GM12864 (cell line): ENCODE measurements around the gene PEF1.

Experiments
- DNase-seq: peaks from one replicate; pipeline ENCODE4 v3.0.0-alpha.2; 2011; ENCODE audit warnings: low read depth
- H3K4me3 ChIP-seq: 2 replicates; pipeline ENCODE4 v1.5.1; 2011; ENCODE audit warnings: mild to moderate bottlenecking, low read depth, low read length, control low read depth
- TF ChIP-seq, protein P1 (sequence below): IDR thresholded peaks from 2 replicates; pipeline ENCODE4 v1.5.1; 2011; ENCODE audit warnings: low read depth, mild to moderate bottlenecking, moderate library complexity, low read length, control low read depth, inconsistent platforms; ENCODE audit errors: missing control alignments

PEF1 gene

DNA sequence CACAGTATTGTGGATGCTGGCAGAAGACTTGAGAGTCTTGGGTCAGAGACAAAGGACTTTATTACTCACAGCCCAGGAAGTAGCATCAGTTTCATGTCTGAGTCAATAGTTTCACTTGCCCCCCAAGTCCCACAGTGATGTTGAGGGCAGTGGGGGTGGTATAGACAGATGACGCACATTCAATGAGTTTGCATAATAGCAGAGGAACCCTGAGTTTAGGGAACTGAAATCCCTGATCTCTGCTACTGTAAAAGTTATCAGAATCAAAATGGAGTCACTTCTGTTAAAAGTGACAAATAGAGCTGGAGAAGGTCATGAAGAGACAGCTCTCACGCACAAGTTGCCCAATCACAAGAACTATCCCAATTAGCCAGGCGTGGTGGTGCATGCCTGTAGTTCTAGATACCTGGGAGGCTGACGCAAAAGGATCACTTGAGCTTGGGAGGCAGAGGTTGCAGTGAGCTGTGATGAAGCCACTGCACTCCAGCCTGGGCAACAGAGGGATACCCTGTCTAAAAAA is 38.7 kb downstream of the PEF1 start:
- peak; percentile 93 for DNase-seq
- H3K4me3 ChIP-seq: no peak overlapping the region
- TF ChIP-seq, protein P1, sequence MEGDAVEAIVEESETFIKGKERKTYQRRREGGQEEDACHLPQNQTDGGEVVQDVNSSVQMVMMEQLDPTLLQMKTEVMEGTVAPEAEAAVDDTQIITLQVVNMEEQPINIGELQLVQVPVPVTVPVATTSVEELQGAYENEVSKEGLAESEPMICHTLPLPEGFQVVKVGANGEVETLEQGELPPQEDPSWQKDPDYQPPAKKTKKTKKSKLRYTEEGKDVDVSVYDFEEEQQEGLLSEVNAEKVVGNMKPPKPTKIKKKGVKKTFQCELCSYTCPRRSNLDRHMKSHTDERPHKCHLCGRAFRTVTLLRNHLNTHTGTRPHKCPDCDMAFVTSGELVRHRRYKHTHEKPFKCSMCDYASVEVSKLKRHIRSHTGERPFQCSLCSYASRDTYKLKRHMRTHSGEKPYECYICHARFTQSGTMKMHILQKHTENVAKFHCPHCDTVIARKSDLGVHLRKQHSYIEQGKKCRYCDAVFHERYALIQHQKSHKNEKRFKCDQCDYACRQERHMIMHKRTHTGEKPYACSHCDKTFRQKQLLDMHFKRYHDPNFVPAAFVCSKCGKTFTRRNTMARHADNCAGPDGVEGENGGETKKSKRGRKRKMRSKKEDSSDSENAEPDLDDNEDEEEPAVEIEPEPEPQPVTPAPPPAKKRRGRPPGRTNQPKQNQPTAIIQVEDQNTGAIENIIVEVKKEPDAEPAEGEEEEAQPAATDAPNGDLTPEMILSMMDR: no peak

DNA sequence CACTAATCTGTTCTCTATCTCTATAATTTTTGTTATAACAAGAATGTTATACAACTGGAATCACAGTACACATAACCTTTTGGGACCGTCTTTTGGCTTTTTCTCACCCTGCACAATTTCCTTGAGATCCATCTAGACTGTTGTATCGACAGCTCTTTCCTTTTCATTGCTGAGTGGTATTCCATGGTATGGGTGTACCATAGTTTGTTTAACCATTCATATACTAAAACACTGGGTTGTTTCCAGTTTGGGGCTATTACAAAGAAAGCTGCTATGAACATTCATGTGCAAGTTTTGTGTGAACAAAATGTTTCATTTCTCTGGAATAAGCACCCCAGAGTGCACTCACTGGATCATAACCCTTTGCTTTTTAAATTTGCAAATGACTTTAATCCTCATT is 42.6 kb downstream of the PEF1 start:
- TF ChIP-seq, protein P1: no peak
- no peak overlapping the region for H3K4me3 ChIP-seq
- no peak for DNase-seq

DNA sequence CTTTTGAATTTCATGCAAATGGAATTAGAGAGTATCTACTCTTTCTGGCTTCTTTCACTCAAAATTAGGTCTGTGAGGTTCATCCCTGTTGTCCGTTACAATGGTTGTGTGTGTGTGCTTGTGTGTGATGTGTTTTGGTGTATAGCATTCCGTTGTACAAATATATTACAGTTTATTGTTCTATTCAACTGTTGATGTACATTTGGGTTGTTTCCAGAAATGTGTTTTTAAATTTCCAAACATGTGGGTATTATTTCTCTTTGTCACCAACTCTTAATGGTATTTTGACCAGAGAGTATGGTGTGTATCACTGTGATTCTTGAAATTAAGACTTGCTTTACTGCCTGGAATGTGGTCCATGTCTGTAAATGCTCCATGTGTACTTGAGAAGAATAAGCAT is 44.0 kb downstream of the PEF1 start:
- TF ChIP-seq, protein P1: no peak
- H3K4me3 ChIP-seq: no peak overlapping the region
- DNase-seq: no peak

DNA sequence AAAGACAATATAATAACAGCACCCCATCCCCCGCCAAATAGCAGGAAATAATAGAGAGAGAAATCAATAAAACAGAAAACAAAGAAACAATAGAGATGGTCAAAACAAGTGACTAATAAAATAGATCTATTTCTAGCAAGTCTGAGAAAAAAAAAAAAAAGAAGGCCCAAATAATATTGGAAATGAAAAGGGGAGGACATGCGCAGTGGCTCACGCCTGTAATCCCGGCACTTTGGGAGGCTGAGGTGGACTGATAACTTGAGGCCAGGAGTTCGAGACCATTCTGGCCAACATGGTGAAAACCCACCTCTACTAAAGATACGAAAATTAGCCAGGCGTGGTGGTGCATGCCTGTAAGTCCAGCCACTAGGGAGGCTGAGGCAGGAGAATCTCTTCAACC is 45.7 kb downstream of the PEF1 start:
- DNase-seq: no peak
- TF ChIP-seq, protein P1: no peak
- no peak overlapping the region for H3K4me3 ChIP-seq

DNA sequence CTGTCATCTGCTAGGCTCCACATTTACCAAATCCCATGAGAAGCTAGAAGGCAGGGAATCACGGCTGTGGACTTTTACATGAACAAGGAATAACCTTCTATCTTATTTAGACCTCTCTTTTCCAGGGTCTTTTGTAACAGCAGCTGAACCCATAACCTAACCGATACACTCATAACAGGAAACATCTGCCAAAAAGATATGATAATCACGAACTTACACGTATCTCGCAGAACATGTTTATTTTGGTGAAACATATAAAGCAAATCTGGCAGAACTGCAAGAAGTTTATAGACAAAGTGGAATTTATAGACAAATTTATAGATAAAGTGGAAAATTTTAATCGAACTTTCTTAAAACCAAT is 48.0 kb downstream of the PEF1 start:
- H3K4me3 ChIP-seq: no peak overlapping the region
- DNase-seq: no peak
- TF ChIP-seq, protein P1: no peak

GRCh38 chr1:31595836-31596736 is 48.6 kb downstream of the PEF1 start:
- TF ChIP-seq, protein P1: no peak
- no peak overlapping the region for H3K4me3 ChIP-seq
- no peak for DNase-seq
